ENCODE data around the gene CXCL17. TPM values are rescaled to one million over a fixed set of nuclear protein-coding genes. Genes with fewer than 3 reads are reported as not detected.

CXCL17 gene
- total RNA-seq, 1 donor from 2014 or later: not detected

- Histone ChIP-seq H3K27me3 (no peaks in the 10 kb centered on the region), H3K9me3 (no peaks in the 10 kb centered on the region), H3K4me3 (no peak overlapping the region), H3K4me1 (no peaks in the 10 kb centered on the region), H3K36me3 (no peaks in the 10 kb centered on the region), H3K27ac (no peak overlapping the region)
- DNase-seq (ENCODE audit: low spot score in 2 of 2): no peak
- intact Hi-C loops (cut with DNase I): no loop called here
- TF ChIP-seq CTCF (IDR thresholded peaks at IDR 0.05): no peak
Measured at GRCh38 chr19:42469311-42470235, 26.8 kb upstream of the CXCL17 start.

GRCh38 chr19:42468273-42468796 lies 25.6 kb upstream of the CXCL17 start:
- no peaks in the 10 kb centered on the region for H3K9me3 ChIP-seq
- H3K27ac ChIP-seq: no peak overlapping the region
- intact Hi-C loops (cut with DNase I): no loop called here
- no peak overlapping the region for H3K4me3 ChIP-seq
- no peaks in the 10 kb centered on the region for H3K36me3 ChIP-seq
- no peak for DNase-seq (ENCODE audit: low spot score in 2 of 2)
- H3K4me1 ChIP-seq: no peaks in the 10 kb centered on the region
- no peak for TF ChIP-seq CTCF (IDR thresholded peaks at IDR 0.05)
- H3K27me3 ChIP-seq: no peaks in the 10 kb centered on the region

GRCh38 chr19:42467183-42467760 lies 24.5 kb upstream of the CXCL17 start:
- no peaks in the 10 kb centered on the region for H3K4me1 ChIP-seq
- H3K4me3 ChIP-seq: no peak overlapping the region
- DNase-seq (ENCODE audit: low spot score in 2 of 2): no peak
- no peaks in the 10 kb centered on the region for H3K36me3 ChIP-seq
- H3K9me3 ChIP-seq: no peaks in the 10 kb centered on the region
- no peak overlapping the region for H3K27ac ChIP-seq
- no peak for TF ChIP-seq CTCF (IDR thresholded peaks at IDR 0.05)
- no peaks in the 10 kb centered on the region for H3K27me3 ChIP-seq
- intact Hi-C loops (cut with DNase I): no loop called here

GRCh38 chr19:42466521-42467182 lies 23.9 kb upstream of the CXCL17 start:
- Histone ChIP-seq H3K4me3 (no peak overlapping the region), H3K27me3 (no peaks in the 10 kb centered on the region), H3K9me3 (no peaks in the 10 kb centered on the region), H3K36me3 (no peaks in the 10 kb centered on the region), H3K27ac (no peak overlapping the region), H3K4me1 (no peaks in the 10 kb centered on the region)
- intact Hi-C loops (cut with DNase I): no loop called here
- no peak for DNase-seq (ENCODE audit: low spot score in 2 of 2)
- no peak for TF ChIP-seq CTCF (IDR thresholded peaks at IDR 0.05)

- H3K4me3 ChIP-seq: no peak overlapping the region
- no peaks in the 10 kb centered on the region for H3K4me1 ChIP-seq
- no peak for DNase-seq (ENCODE audit: low spot score in 2 of 2)
- H3K27ac ChIP-seq: no peak overlapping the region
- no peaks in the 10 kb centered on the region for H3K36me3 ChIP-seq
- TF ChIP-seq CTCF (IDR thresholded peaks at IDR 0.05): no peak
- intact Hi-C loops (cut with DNase I): no loop called here
- H3K27me3 ChIP-seq: no peaks in the 10 kb centered on the region
- no peaks in the 10 kb centered on the region for H3K9me3 ChIP-seq
Measured at GRCh38 chr19:42465827-42466280, 23.1 kb upstream of the CXCL17 start.

Data from ascending aorta (tissue), 2 donors.